Neural progenitor cell (in vitro differentiated cells): Measurements from ENCODE around the gene MED12L.

ENCODE experiments used
- EZH2 ChIP-seq: fragments of 200-600 bp; sonication (generic); IDR thresholded peaks from 2 replicates; pipeline ENCODE4 v1.6.1; 2017; ENCODE audit warnings: antibody characterized with exemption, mild to moderate bottlenecking, moderate library complexity
- TF ChIP-seq, protein P1 (sequence below): fragments of 200-600 bp; sonication (generic); IDR thresholded peaks from 2 replicates; pipeline ENCODE4 v1.5.1; 2017; ENCODE audit warnings: antibody characterized with exemption, mild to moderate bottlenecking

DNA sequence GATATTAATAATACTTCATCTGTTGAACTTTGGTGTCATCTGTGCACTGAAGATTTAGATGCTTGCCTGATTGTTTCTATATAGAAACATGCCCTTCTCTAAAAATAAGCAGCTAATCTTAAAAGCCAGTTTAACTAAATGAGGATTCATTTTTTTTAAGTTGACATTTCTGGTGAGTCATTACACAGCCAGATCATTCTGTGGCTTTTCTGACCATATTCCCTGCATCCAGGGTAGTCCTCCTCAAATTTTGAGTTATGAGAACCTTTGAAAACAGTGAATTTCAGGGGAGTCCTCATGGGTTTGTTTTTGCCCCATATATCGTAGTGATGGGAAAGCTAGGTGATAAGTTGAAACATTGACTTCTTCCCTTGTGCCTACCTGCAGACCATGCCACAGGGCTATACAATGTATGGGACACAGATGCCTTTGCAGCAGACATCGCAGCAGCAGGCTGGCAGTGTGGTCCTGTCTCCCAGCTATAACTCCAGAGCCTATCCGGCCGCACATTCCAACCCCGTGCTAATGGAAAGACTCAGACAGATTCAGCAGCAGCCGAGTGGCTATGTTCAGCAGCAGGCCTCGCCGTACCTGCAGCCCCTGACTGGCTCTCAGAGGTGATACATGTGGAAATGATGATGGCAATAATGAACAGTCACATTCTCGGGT lies 325.6 kb downstream of the MED12L start:
- TF ChIP-seq EZH2, result no peak
- TF ChIP-seq, protein P1, sequence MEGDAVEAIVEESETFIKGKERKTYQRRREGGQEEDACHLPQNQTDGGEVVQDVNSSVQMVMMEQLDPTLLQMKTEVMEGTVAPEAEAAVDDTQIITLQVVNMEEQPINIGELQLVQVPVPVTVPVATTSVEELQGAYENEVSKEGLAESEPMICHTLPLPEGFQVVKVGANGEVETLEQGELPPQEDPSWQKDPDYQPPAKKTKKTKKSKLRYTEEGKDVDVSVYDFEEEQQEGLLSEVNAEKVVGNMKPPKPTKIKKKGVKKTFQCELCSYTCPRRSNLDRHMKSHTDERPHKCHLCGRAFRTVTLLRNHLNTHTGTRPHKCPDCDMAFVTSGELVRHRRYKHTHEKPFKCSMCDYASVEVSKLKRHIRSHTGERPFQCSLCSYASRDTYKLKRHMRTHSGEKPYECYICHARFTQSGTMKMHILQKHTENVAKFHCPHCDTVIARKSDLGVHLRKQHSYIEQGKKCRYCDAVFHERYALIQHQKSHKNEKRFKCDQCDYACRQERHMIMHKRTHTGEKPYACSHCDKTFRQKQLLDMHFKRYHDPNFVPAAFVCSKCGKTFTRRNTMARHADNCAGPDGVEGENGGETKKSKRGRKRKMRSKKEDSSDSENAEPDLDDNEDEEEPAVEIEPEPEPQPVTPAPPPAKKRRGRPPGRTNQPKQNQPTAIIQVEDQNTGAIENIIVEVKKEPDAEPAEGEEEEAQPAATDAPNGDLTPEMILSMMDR, result no peak
